Measurements from ENCODE around the gene XPC. TPM values are rescaled to one million over a fixed set of nuclear protein-coding genes. Genes with fewer than 3 reads are reported as not detected.

XPC gene
- polyA plus RNA-seq, 10 donors: 12.8 to 24.2 (median 21.2) TPM

DNA sequence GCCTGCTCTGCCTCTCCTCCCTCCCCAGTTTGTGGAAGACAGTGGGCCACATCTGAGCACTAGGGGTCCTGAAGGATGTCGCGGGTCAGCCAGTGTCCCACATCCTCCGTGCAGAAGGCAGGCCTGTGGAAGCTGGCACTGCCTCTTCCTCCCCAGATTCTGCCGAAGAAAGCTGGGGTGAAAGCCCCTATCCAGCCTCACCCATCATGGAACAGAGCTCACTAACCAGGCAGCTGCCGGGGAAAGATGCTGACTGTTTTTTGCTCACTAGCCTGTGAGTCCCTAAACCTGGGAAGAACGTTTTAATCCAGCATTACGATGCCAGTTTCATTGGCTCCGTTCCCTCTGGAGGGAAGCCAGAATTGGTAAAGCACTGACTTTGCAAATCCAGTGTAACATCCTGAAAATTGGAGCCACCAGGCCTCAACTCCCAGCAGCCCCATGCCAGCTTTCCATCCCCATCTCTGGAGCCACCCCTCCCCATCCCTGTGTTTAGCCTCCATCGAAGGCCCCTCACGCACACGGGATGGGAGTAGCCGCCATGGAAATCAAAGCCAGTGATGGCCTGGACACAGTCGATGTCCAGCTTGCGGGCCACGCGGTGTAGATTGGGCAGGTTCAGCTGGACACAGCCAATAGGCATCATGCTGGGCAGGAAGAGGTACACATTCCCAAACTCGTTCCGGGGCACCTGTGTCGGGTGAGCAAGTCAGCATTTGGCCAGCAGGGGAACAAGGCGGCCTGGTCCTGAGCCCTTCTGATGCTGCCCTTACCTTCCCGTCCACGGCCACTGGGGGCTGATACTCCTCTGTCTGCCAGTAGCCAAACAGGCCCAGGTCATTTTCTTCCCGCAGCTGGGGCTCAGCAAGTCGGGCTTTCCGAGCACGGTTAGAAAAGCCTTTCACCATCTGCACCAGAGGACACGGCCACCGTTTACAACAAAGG, 30.1 kb downstream of the XPC start:
- DNase-seq: no peak

- no peak for DNase-seq
Measured at GRCh38 chr3:14147617-14148016, 30.8 kb downstream of the XPC start.

GRCh38 chr3:14147066-14147435, 31.4 kb downstream of the XPC start:
- DNase-seq: no peak

GRCh38 chr3:14146381-14147065, 31.9 kb downstream of the XPC start:
- DNase-seq: no peak

GRCh38 chr3:14145670-14146380, 32.6 kb downstream of the XPC start:
- DNase-seq: no peak

DNA sequence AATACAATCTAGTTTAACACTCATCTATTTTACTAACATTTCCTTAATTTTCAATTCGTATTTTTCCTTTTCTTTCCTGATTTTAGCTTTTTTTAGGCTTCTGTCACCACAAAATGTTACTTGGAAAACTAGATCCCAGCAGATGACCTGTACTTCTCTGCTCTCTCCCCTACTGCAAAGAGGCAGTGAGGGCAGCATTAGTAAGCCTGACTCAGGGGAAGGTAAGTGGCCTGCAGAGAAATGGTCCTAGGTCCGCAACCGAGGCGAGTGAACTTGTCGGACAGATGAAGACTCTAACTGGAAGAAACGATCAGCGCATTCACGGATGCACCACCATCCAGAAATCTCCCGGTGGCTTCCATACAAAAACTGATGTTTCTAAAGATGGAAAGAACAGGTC, 33.2 kb downstream of the XPC start:
- DNase-seq: peak in 1 of 3 donors; percentile 46

DNA sequence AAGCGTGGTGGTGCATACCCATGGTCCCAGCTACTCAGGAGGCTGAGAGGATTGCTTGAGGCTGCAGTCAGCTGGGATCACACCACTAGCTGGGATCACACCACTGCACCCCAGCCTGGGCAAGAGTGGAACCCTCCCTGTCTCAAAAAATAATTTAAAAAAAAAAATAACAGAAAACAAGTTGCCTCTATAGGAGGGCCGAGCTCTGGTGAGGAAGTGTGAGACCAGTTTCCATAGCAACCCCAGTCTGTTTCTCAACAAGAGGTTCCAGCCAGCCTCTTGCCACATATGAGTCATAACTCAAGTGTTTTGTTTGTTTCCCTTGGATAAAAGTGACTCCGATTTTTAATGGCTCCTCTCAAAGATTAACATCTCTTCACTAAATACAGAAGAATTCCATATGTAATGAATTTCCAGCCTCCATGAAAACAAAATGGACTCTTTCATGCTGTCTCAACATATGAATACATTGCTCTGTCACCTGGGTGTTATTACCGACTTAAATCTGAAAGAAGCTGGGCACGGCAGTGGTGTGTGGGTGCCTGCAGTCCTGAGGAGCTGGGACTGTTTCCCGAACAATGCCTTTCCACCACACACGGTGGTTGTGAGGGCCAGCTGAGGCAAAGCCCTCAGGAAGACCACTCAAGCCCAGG, 33.9 kb downstream of the XPC start:
- DNase-seq: peak; percentile 92 to 97 (median 95)

- peak; percentile 44 to 91 (median 71) for DNase-seq
Measured at GRCh38 chr3:14143271-14144225, 34.9 kb downstream of the XPC start.

- no peak for DNase-seq
Measured at GRCh38 chr3:14142567-14143270, 35.7 kb downstream of the XPC start.

DNA sequence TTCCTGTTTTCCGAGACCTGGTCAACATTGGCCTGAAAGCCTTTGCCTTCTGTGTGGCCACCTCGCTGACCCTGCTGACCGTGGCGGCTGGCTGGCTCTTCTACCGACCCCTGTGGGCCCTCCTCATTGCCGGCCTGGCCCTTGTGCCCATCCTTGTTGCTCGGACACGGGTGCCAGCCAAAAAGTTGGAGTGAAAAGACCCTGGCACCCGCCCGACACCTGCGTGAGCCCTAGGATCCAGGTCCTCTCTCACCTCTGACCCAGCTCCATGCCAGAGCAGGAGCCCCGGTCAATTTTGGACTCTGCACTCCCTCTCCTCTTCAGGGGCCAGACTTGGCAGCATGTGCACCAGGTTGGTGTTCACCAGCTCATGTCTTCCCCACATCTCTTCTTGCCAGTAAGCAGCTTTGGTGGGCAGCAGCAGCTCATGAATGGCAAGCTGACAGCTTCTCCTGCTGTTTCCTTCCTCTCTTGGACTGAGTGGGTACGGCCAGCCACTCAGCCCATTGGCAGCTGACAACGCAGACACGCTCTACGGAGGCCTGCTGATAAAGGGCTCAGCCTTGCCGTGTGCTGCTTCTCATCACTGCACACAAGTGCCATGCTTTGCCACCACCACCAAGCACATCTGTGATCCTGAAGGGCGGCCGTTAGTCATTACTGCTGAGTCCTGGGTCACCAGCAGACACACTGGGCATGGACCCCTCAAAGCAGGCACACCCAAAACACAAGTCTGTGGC, 36.6 kb downstream of the XPC start:
- no peak for DNase-seq

- DNase-seq: no peak
Measured at GRCh38 chr3:14141144-14141543, 37.3 kb downstream of the XPC start.

GRCh38 chr3:14140668-14141067, 37.7 kb downstream of the XPC start:
- no peak for DNase-seq

- DNase-seq: no peak
Measured at GRCh38 chr3:14139771-14140170, 38.6 kb downstream of the XPC start.

- DNase-seq: no peak
Measured at GRCh38 chr3:14138878-14139655, 39.3 kb downstream of the XPC start.

GRCh38 chr3:14138109-14138877, 40.1 kb downstream of the XPC start:
- no peak for DNase-seq

DNA sequence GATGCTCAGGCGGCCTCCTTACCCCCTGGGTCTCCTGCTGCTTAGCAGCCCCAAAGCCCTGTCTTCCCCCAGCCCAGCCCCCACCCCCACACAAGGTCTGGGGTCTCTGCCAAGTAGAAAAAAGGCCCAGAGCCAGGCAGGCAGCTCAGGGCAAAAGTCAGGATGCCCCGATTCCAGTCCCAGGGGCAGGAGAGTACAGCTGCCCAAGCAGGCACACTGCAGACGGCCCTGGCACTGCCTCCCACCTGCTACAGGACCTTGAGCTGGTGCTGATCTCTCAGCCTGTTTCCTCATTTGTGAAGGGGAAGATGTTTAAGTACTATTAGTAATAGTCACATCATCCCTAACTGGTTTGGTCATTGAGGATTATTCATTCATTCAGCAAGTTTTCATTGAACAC, 41.0 kb downstream of the XPC start:
- DNase-seq: no peak

DNA sequence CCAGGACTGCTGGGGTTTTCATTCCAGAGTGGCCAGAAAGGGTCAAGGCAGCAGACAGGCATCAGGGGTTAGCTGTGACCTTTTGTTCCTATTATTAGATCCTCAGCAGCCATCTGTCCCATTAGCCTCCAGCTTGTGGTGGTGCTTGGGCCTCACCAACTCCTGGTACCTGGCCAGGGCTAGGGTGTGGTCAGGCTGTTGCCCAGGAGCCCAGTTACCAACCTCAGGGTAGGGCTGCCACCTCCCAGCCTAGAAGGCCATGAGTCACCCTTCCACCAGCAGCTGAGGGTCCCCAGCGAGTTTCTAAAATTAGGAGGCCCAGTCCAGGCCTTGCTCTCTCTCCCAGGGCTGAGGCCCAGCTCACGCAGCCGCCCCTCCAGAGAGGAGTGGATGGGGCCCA, 41.4 kb downstream of the XPC start:
- DNase-seq: no peak

GRCh38 chr3:14135581-14135980, 42.8 kb downstream of the XPC start:
- no peak for DNase-seq
